Suprapubic skin (tissue), 4 donors: ENCODE results near the gene FAHD2A.

ENCODE experiments used
- EP300 ChIP-seq: sonication (generic); formaldehyde crosslinking; IDR thresholded peaks from one replicate; pipeline ENCODE4 v1.6.1; 2017; ENCODE audit warnings: antibody characterized with exemption
- POLR2A ChIP-seq, 2 donors: fragments of 450-650 bp; IDR thresholded peaks; one replicate each; pipeline ENCODE4 v1.6.1; 2017; ENCODE audit warnings: antibody characterized with exemption in 2 of 2, mild to moderate bottlenecking in 2 of 2, moderate library complexity in 2 of 2
- POLR2AphosphoS5 ChIP-seq, 3 donors: sonication (generic); formaldehyde crosslinking; IDR thresholded peaks; one replicate each; pipeline ENCODE4 v1.6.1; 2017; ENCODE audit warnings: antibody characterized with exemption in 3 of 3
- TF ChIP-seq, protein P1 (sequence below), 2 donors: fragments of 200-600 bp in 1 of 2; fragments of 450-650 bp in 1 of 2; sonication (generic) in 1 of 2; IDR thresholded peaks; one replicate each; pipeline ENCODE4 v1.5.1; 2016 to 2019; ENCODE audit warnings: antibody characterized with exemption in 2 of 2, mild to moderate bottlenecking in 1 of 2, moderate library complexity in 1 of 2

DNA sequence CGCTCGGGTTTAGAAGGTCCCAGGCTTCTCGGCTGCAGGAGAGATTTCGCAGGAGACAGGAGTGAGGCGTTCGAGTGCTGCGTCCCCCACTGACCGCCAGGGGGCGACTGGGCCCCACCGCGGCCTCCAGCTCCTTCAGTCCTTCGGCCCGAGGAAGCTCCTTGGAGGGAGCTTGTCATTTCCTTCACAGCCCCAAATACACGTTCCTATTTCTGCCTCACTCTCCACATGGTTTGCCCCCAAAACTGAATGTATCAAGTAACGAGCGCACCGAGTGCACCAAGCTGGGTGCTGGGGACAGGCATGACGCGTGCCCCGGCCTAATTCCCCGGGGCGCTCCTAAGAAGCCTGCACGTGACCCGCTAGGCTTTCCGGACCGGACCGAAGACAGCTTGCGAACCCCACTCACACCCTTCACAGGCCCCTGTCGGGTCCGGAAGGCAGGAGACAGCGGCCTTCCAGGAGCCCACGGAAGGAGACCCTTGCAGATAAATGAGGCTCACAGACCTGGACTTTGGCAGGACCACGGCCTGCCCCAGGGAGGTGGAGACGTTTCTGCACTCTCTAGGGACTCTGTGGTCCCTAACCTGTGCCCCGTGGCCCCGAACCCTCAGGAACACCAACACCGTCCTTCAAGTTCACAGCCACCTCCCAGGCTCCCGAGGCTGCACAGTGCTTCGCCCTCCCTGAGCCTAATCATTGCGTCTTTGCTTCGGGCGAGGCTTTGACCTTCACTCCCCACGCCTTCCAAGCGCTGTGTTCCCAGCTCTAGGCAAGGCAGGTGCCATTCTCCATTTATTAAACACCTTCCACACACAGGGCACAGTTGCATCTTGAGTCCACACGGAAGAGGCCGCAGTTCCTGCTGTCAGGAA is 13.0 kb upstream of the FAHD2A start:
- TF ChIP-seq, protein P1, sequence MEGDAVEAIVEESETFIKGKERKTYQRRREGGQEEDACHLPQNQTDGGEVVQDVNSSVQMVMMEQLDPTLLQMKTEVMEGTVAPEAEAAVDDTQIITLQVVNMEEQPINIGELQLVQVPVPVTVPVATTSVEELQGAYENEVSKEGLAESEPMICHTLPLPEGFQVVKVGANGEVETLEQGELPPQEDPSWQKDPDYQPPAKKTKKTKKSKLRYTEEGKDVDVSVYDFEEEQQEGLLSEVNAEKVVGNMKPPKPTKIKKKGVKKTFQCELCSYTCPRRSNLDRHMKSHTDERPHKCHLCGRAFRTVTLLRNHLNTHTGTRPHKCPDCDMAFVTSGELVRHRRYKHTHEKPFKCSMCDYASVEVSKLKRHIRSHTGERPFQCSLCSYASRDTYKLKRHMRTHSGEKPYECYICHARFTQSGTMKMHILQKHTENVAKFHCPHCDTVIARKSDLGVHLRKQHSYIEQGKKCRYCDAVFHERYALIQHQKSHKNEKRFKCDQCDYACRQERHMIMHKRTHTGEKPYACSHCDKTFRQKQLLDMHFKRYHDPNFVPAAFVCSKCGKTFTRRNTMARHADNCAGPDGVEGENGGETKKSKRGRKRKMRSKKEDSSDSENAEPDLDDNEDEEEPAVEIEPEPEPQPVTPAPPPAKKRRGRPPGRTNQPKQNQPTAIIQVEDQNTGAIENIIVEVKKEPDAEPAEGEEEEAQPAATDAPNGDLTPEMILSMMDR (IDR thresholded peaks at IDR 0.05), result peak; percentile 71 to 96
- TF ChIP-seq POLR2AphosphoS5 (IDR thresholded peaks at IDR 0.05) (no peak), POLR2A (IDR thresholded peaks at IDR 0.05) (no peak), EP300 (no peak)
